D341Med (cell line): ENCODE data around the gene SH3BP1.

ENCODE experiments used
- DNase-seq: peaks from one replicate; pipeline ENCODE4 v3.0.0; 2012; ENCODE audit warnings: low spot score

SH3BP1 gene

DNA sequence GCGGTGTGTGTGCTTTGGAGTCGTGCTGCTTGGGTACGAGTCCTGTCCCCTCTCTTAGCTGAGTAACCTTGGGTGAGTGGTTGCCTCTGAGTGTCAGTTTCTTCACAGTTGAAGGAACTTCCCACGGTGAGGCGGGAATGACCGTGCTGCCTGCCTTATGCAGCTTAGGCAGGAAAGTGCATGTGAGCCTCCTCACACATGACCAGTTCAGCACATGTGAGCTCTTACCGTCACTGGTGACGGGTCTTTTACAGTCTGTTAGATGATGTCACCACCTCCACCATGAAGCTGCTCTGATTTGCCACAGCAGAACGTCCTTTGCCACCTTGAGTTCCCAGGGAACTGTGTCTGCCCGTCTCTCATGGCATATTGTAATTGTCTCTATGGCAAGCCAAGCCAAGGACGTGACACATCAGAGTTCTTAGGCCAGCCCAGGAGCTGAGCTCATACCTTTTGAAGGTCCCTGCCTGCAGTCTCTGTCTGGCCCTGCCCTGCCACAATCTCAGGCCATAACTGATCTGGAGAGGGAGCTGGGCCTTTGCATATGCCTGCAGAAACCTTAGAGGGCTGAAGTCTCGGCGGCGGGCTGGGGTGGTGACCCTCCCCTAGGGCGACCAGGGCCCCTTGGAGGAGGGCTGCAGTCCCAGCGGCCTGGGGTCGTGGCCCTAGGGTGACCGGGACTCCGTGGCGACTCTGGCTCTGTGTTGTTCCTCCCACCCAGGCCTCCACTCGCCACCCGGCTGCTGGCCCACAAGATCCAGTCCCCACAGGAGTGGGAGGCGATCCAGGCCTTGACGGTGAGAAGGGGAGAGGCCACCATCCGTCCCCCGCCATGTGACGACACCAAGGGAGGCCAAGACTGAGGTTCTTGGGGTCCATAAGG is 23.0 kb upstream of the SH3BP1 start:
- no peak for DNase-seq

DNA sequence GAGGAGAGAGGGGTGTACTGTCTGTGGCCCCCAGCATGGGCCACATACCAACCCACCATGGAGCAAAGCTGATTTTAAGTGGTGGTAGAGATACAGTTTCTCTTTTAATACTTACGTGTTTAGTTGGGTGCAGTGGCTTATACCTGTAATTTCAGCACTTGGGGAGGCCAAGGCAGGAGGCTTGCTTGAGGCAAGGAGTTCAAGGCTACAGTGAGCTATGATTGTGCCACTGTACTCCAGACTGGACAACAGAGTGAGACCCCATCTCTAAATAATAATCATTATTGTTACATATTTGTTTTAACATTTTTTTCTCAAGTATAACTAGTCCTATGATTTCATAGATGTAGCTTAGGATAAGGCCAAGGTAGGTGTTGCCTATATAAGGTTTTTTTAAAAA is 22.0 kb upstream of the SH3BP1 start:
- DNase-seq: no peak

- no peak for DNase-seq
Measured at GRCh38 chr22:37618072-37618656, 21.3 kb upstream of the SH3BP1 start.

- no peak for DNase-seq
Measured at GRCh38 chr22:37618674-37619073, 20.8 kb upstream of the SH3BP1 start.

DNA sequence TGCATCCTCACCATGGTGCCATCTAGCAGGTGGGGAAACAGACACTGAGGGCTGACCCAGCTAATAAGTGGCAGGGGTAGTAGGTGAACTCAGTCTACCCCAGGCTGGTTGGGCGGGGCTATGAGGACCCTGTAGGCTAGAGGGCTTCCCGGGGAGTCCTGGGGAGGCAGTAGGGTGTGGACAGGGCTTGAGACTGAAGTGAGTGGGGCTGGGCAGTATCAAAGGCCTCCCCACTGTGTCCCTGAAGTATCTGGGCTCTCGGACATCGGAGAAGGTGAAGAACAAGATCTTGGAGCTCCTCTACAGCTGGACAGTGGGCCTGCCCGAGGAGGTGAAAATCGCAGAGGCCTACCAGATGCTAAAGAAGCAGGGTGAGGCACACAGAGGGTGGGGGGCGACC is 19.5 kb upstream of the SH3BP1 start:
- DNase-seq: no peak

DNA sequence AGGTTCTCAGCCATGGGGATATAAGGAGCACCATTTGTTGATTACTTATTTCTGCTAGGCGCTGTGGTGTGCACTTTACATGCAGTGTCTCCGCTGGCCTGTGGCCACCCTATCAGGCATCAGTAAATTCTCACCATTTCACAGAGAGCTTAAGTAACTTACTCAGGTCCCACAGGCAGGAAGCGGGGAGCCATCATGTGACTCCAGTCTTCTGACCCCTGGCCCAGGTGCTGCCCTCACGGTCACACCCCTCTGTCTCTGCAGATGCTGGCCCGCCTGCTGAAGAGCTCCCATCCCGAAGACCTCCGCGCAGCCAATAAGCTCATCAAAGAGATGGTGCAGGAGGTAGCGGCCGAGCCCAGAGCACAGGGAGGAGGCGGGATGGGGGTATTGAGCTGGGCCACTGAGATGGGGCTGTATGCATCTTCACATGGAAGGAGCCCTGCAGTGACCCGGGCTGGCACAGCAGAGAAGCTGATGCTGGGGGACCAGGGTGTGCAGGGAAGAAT is 18.1 kb upstream of the SH3BP1 start:
- no peak for DNase-seq

- peak; percentile 89 for DNase-seq
Measured at GRCh38 chr22:37623075-37624016, 16.1 kb upstream of the SH3BP1 start.

DNA sequence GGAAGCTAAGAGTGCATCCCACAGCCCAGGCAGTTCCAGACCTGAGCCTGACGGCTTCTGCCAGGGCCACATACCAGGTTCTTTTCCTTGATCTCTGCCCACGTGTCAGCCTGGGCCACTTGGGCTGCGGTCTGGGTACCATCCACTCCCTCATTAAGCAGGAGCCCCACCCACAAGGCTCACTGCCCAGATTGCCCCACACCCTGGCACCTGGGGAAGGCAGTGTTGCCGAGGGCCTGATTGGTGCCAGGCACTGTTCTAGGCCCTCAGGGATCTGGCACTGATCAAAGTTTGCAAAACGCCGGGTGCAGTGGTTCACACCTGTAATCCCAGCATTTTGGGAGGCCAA is 15.5 kb upstream of the SH3BP1 start:
- no peak for DNase-seq

- DNase-seq: no peak
Measured at GRCh38 chr22:37624876-37625275, 14.6 kb upstream of the SH3BP1 start.

- DNase-seq: no peak
Measured at GRCh38 chr22:37625737-37626136, 13.7 kb upstream of the SH3BP1 start.

GRCh38 chr22:37626144-37626543 is 13.3 kb upstream of the SH3BP1 start:
- no peak for DNase-seq

DNA sequence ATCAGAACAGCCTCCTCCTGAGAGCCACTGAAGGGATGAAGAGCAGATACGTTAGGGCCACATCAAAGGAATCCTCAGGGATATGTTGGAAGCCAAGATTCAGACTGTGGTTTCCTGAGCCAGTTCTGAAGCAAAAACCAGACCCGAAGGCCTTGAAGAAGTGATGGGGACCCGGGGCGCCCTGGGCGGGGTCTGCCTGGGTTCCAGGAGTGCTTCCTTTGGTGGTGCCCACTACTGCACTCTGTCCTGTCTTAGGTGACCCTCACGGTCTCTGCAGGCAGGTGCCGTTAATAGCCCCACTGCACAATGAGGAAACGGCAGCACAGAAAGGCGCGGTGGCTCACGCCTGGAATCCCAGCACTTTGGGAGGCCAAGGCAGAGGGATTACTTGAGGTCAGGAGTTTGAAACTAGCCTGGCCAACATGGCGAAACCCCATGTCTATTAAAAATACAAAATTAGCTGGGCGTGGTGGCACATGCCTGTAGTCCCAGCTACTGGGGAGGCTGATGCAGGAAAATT is 12.9 kb upstream of the SH3BP1 start:
- DNase-seq: no peak

DNA sequence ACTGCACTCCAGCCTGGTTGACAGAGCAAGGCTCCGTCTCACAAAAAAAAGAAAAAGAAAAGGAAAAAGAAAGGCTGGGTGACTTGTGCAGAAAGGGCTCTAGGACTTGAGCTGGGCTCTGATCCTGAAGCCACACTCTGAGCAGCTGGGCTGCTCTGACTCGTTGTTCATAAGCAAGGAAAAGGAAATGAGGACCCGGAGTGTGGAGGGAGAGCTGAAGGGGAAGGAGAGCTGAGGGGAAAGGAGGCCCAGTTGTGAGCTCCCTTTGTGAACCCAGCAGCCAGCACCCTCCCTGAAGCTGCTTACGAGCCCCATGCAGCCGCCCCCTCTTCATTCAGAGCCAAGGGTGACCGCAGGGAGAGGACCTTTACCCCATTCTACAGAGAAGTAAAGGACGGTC is 12.3 kb upstream of the SH3BP1 start:
- DNase-seq: no peak

GRCh38 chr22:37627545-37627944 is 11.9 kb upstream of the SH3BP1 start:
- no peak for DNase-seq

- no peak for DNase-seq
Measured at GRCh38 chr22:37628830-37629229, 10.6 kb upstream of the SH3BP1 start.

DNA sequence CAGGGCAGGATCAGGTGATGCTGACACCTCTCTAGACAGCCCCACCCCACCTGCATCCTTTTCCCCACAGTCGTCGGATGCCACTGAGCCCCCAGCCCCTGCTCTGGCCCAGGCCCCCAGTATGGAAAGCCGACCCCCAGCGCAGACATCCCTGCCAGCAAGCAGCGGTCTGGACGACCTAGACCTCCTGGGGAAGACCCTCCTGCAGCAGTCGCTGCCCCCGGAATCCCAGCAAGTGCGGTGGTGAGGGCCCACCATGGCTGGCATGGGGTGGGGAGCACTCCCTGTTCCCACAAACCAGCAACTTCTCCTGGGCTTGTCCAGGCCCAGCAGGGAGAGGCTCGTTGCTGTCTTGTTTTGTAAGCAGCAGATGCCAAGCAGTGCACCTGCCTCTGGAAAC is 9.5 kb upstream of the SH3BP1 start:
- no peak for DNase-seq

DNA sequence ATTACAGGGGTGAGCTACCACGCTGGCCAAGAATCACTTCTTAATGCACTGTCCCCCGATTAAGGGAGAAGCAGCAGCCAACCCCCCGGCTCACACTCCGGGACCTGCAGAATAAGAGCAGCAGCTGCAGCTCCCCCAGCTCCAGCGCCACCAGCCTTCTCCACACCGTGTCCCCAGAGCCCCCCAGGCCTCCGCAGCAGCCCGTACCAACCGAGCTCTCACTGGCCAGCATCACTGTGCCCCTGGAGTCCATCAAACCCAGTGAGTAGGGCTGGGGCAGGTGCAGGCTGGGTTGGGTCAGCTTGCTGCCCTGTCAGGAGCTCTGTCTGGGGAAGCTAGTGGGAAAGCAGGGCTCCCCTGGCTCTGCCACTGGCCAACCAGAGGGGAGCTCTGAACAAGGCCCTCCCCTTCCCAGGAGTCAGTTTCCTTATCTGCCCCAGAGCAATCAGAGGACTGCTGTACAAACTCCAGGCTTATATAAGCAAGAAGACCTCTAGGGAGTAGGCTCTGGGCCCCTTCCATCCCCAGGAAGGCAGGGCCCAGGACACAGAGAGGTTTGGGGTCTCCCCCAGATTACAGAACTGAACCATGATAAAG is 8.5 kb upstream of the SH3BP1 start:
- no peak for DNase-seq

DNA sequence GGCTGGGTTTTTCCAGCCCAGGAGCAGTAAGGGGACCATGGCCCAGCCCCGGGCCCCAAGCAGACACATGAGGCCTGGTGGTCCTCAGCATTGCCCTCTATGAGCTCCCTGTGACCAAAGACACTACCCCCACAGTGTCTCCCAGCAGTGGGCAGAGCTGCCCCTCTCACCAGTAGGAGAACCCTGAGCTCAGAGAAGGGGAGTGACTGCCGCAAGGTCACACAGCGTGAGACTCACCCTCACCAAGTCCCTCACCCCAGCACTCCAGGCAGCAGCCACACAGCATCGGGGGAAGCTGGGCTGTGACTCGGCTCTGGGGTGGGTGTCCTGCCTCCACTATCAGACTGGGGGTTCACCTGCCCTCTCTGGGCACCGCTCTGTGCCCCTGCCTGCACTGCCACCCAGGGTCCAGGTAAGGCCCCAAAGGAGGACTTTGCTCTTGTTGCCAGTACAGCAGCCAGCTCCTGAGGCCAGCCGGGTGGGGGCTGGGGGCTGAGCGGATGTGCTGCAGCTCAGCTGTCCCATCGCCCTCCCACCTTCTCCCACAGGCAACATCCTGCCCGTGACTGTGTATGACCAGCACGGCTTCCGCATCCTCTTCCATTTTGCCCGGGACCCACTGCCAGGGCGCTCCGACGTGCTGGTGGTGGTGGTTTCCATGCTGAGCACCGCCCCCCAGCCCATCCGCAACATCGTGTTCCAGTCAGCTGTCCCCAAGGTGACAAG is 7.9 kb upstream of the SH3BP1 start:
- DNase-seq: no peak

DNA sequence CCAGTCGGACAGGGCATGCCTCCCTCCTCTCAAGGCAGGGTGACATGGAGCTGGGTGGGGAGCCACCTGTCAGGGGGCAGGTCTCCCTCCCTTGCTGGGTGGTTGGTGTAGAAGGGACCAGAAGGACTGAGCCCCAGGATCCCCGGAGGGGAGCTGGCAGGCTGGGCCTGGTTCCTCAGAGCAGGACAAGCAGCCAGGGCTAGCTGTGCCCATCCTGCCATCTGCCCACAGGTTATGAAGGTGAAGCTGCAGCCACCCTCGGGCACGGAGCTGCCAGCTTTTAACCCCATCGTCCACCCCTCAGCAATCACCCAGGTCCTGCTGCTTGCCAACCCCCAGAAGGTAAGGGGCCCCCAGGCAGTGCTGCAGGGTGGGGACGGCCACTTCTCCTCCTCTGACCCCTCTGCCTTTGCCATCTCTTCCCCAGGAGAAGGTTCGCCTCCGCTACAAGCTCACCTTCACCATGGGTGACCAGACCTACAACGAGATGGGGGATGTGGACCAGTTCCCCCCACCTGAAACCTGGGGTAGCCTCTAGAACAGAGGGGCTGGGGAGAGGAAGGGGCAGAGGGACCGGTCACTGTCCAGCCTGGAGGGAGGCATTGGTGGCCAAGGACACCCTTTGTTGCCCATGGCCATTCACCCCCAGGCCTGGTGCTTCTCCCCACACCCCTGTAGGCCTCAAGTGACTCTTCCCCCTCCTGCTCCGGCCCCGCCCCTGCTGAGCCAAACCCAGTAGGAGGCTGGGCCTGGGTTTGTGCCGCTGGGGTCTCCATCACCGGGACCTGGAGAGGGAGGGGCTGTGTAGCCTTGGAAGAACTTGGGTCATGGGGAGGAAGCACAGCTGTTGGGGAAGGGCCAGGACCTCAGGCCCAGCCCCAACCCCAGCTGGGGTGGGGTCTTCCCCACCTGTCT is 7.0 kb upstream of the SH3BP1 start:
- no peak for DNase-seq

GRCh38 chr22:37633089-37633624 is 6.3 kb upstream of the SH3BP1 start:
- DNase-seq: no peak
